ENCODE measurements around the gene ANKRD16. TPM values are rescaled to one million over a fixed set of nuclear protein-coding genes. Genes with fewer than 3 reads are reported as not detected.
"Not testable (repeated sequence)": the region's sequence is repeated elsewhere in the genome, so short reads cannot be mapped to it uniquely, and the experiment has no call there.

Gene ANKRD16
- total and polyA plus RNA-seq, 8 donors = 2.2 to 233 (median 8.2) TPM

- WGBS, 5 donors = 74 to 83% (median 78%) methylated on average over 18 of the region's 18 CpGs
- TF ChIP-seq POLR2A (IDR thresholded peaks at IDR 0.05) (no peak), EP300 (IDR thresholded peaks at IDR 0.05) (no peak), POLR2AphosphoS5 (IDR thresholded peaks at IDR 0.05) (no peak)
- TF ChIP-seq, protein P1, sequence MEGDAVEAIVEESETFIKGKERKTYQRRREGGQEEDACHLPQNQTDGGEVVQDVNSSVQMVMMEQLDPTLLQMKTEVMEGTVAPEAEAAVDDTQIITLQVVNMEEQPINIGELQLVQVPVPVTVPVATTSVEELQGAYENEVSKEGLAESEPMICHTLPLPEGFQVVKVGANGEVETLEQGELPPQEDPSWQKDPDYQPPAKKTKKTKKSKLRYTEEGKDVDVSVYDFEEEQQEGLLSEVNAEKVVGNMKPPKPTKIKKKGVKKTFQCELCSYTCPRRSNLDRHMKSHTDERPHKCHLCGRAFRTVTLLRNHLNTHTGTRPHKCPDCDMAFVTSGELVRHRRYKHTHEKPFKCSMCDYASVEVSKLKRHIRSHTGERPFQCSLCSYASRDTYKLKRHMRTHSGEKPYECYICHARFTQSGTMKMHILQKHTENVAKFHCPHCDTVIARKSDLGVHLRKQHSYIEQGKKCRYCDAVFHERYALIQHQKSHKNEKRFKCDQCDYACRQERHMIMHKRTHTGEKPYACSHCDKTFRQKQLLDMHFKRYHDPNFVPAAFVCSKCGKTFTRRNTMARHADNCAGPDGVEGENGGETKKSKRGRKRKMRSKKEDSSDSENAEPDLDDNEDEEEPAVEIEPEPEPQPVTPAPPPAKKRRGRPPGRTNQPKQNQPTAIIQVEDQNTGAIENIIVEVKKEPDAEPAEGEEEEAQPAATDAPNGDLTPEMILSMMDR (IDR thresholded peaks at IDR 0.05) = no peak
- no peak overlapping the region for H3K4me3 ChIP-seq
- H3K27ac ChIP-seq = peak overlapping the region in 3 of 5 donors; percentile 10 to 43 (median 14)
- H3K36me3 ChIP-seq = peaks cover 63 to 95% (median 88%) of the 10 kb centered on the region in 4 donors
- intact Hi-C loops (cut with DNase I; ENCODE audit: low total_unique reads) = no loop called here
- peaks cover 0 to 13% (median 8%) of the 10 kb centered on the region in 4 donors for H3K4me1 ChIP-seq
- no peaks in the 10 kb centered on the region for H3K27me3 ChIP-seq
- DNase-seq = peak in 1 of 2 donors; percentile 49
- H3K9me3 ChIP-seq = no peaks in the 10 kb centered on the region
These were observed 20.8 kb upstream of the ANKRD16 start for GRCh38 chr10:5910323-5911100.

DNA sequence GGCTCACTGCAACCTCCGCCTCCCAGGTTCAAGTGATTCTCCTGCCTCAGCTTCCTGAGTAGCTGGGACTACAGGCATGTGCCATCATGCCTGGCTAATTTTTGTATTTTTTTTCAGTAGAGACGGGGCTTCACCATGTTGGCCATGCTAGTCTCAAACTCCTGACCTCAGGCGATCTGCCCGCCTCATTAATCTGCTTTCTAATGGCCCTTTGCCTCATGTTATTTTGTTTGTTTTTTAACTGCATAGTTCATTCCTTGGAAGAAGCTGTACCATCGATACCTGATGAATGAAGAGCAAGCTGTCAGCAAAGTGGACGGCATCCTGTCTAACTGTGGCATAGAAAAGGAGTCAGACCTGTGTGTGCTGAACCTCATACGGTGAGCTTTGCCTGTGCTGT, 19.0 kb upstream of the ANKRD16 start:
- intact Hi-C loops (cut with DNase I; ENCODE audit: low total_unique reads); H3K27ac ChIP-seq; H3K4me3 ChIP-seq; H3K9me3 ChIP-seq; DNase-seq; H3K27me3 ChIP-seq: not testable (repeated sequence)
- Histone ChIP-seq H3K36me3 (peaks cover 44 to 84% (median 78%) of the 10 kb centered on the region in 4 donors), H3K4me1 (peaks cover 0 to 13% (median 10%) of the 10 kb centered on the region in 4 donors)
- 88 to 97% (median 94%) methylated on average over 7 of the region's 7 CpGs for WGBS, 5 donors

- DNase-seq = no peak
- Histone ChIP-seq H3K4me3 (no peak overlapping the region), H3K27me3 (no peaks in the 10 kb centered on the region), H3K4me1 (peaks cover 0 to 18% (median 11%) of the 10 kb centered on the region in 4 donors), H3K9me3 (no peaks in the 10 kb centered on the region), H3K36me3 (peaks cover 30 to 69% (median 63%) of the 10 kb centered on the region in 4 donors), H3K27ac (peak overlapping the region in 3 of 5 donors; percentile 6 to 58 (median 37))
- 82 to 96% (median 93%) methylated on average over 5 of the region's 5 CpGs for WGBS, 5 donors
- intact Hi-C loops (cut with DNase I; ENCODE audit: low total_unique reads) = no loop called here
- TF ChIP-seq POLR2A (IDR thresholded peaks at IDR 0.05) (no peak), POLR2AphosphoS5 (IDR thresholded peaks at IDR 0.05) (no peak), EP300 (IDR thresholded peaks at IDR 0.05) (no peak)
- TF ChIP-seq, protein P1 (IDR thresholded peaks at IDR 0.05) = no peak
These were observed 17.0 kb upstream of the ANKRD16 start for GRCh38 chr10:5906651-5907050.

GRCh38 chr10:5905854-5906507, 16.3 kb upstream of the ANKRD16 start:
- TF ChIP-seq, protein P1 (IDR thresholded peaks at IDR 0.05) = no peak
- TF ChIP-seq EP300 (IDR thresholded peaks at IDR 0.05) (no peak), POLR2A (IDR thresholded peaks at IDR 0.05) (no peak), POLR2AphosphoS5 (IDR thresholded peaks at IDR 0.05) (no peak)
- Histone ChIP-seq H3K36me3 (peaks cover 24 to 62% (median 56%) of the 10 kb centered on the region in 4 donors), H3K27ac (peak overlapping the region in 4 of 5 donors; percentile 6 to 58 (median 29)), H3K4me1 (peaks cover 0 to 18% (median 8%) of the 10 kb centered on the region in 4 donors), H3K27me3 (no peaks in the 10 kb centered on the region), H3K9me3 (no peaks in the 10 kb centered on the region), H3K4me3 (no peak overlapping the region)
- DNase-seq = peak; percentile 28 to 41
- intact Hi-C loops (cut with DNase I; ENCODE audit: low total_unique reads) = no loop called here
- WGBS, 5 donors = 48 to 81% (median 78%) methylated on average over 13 of the region's 13 CpGs

Measured in stomach (tissue), 9 donors.